K562 (cell line): ENCODE results near the gene DBP. TPM values are rescaled to one million over a fixed set of nuclear protein-coding genes. Genes with fewer than 3 reads are reported as not detected.

Experiments
- ATAC-seq: fragments of 200-7000 bp; cut with Tn5 transposase; 3 replicates; pipeline ENCODE4 v1.9.1; 2020; ENCODE audit warnings: moderate library complexity
- BruUV-seq: library from RNA; stranded (reverse); fragments of 400-500 nt; replicated peaks from 2 replicates; lab custom pipeline; 2021; lab: Mats Ljungman, UMichigan
- CTCF ChIA-PET: fragments of 300-600 bp; formaldehyde crosslinking; extraction: SDS; loops from one replicate; lab custom pipeline; 2021; ENCODE audit warnings: low intra/inter-chr PET ratio; lab: Yijun Ruan, JAX
- POLR2A ChIA-PET: fragments of 300-600, 350-650 bp; sonication (Branson Sonifier 250); formaldehyde crosslinking; extraction: SDS; loops from one replicate; lab custom pipeline; 2021; ENCODE audit warnings: antibody characterized with exemption, inconsistent platforms; lab: Yijun Ruan, JAX
- DNase-seq, 4 experiments: peaks; one replicate each; pipeline versions ENCODE4 v3.0.0 to v3.0.0-alpha.2; 2011 to 2018; ENCODE audit warnings: low spot score in 3 of 4, mixed read lengths in 3 of 4; ENCODE audit errors: extremely low read depth in 1 of 4
- FAIRE-seq: peaks from 2 replicates; lab custom pipeline; 2011; peaks lifted over from hg19 to GRCh38; lab: Jason Lieb, UNC
- H2AFZ ChIP-seq: 2 replicates; pipeline ENCODE4 v1.6.0; 2011; ENCODE audit warnings: low read depth, low read length, control low read depth, inconsistent platforms
- H3K27ac ChIP-seq: fragments of 200-600 bp; 3 replicates; pipeline ENCODE4 v1.8.0; 2011; ENCODE audit warnings: low read depth, mild to moderate bottlenecking, control low read depth, inconsistent platforms, low read length, moderate library complexity, mixed read lengths; ENCODE audit errors: extremely low read depth
- H3K27me3 ChIP-seq, 2 experiments: fragments of 300-600 bp in 1 of 2; 2 replicates in 1 of 2; 3 replicates in 1 of 2; pipeline versions ENCODE4 v1.6.0 to v1.8.0; 2011; ENCODE audit warnings: inconsistent platforms in 2 of 2, low read length in 2 of 2, mild to moderate bottlenecking in 1 of 2, mixed read lengths in 1 of 2, moderate library complexity in 1 of 2; ENCODE audit not compliant: control insufficient read depth in 2 of 2, insufficient read depth in 2 of 2
- H3K36me3 ChIP-seq: fragments of 300-600 bp; 3 replicates; pipeline ENCODE4 v1.8.0; 2011; ENCODE audit warnings: mild to moderate bottlenecking, low read length, inconsistent platforms; ENCODE audit not compliant: control insufficient read depth, insufficient read depth
- H3K4me1 ChIP-seq, 2 experiments: fragments of 200-600 bp in 1 of 2; replicated peaks in 1 of 2; 2 replicates in 1 of 2; 3 replicates in 1 of 2; pipeline versions ENCODE4 v1.5.1 to v1.8.0; 2011; ENCODE audit warnings: inconsistent platforms in 2 of 2, low read length in 2 of 2, mild to moderate bottlenecking in 1 of 2, mixed read lengths in 1 of 2, moderate library complexity in 1 of 2; ENCODE audit not compliant: control insufficient read depth in 2 of 2, insufficient read depth in 2 of 2
- H3K4me2 ChIP-seq: 2 replicates; pipeline ENCODE4 v1.6.1; 2011; ENCODE audit warnings: low read length, control low read depth, inconsistent platforms, mixed read lengths; ENCODE audit not compliant: insufficient read depth
- H3K4me3 ChIP-seq: fragments of 200-600 bp; sonication (generic), shearing (Covaris generic); 2 replicates; pipeline ENCODE4 v1.5.1; 2016; ENCODE audit warnings: control low read depth, inconsistent platforms
- H3K79me2 ChIP-seq: fragments of 200-600 bp; 3 replicates; pipeline ENCODE4 v1.8.0; 2011; ENCODE audit warnings: low read length, inconsistent platforms; ENCODE audit not compliant: control insufficient read depth, insufficient read depth
- H3K9ac ChIP-seq, 2 experiments: 2 replicates each; pipeline versions ENCODE4 v1.6.0 to v1.6.1; 2011; ENCODE audit warnings: low read depth in 2 of 2, low read length in 2 of 2, control low read depth in 1 of 2, inconsistent platforms in 1 of 2, mild to moderate bottlenecking in 1 of 2, mixed read lengths in 1 of 2; ENCODE audit not compliant: insufficient read depth in 1 of 2
- H3K9me1 ChIP-seq: one replicate; pipeline ENCODE4 v1.6.0; 2011; ENCODE audit warnings: inconsistent platforms, mild to moderate bottlenecking, low read length, moderate library complexity; ENCODE audit not compliant: control insufficient read depth, insufficient read depth
- H3K9me3 ChIP-seq: replicated peaks from 2 replicates; pipeline ENCODE4 v1.5.1; 2011; ENCODE audit warnings: low read depth, low read length, inconsistent platforms; ENCODE audit not compliant: control insufficient read depth, insufficient read depth
- H4K20me1 ChIP-seq: replicated peaks from 2 replicates; pipeline ENCODE4 v1.6.1; 2011; ENCODE audit warnings: low read length, inconsistent platforms, mixed read lengths; ENCODE audit not compliant: control insufficient read depth, insufficient read depth
- ATF1 ChIP-seq, 2 experiments: fragments of 450-650 bp in 1 of 2; IDR thresholded peaks; 2 replicates each; pipeline ENCODE4 v1.6.1; 2016; ENCODE audit warnings: missing compliant biosample characterization in 1 of 2, missing genetic modification characterization in 1 of 2
- BCOR ChIP-seq: fragments of 450-650 bp; IDR thresholded peaks from 2 replicates; pipeline ENCODE4 v1.6.1; 2016
- BRF2 ChIP-seq: IDR thresholded peaks from 3 replicates; pipeline ENCODE4 v1.6.1; 2011; ENCODE audit warnings: borderline replicate concordance, mild to moderate bottlenecking; ENCODE audit not compliant: insufficient read length, insufficient read depth
- MAFK ChIP-seq: IDR thresholded peaks from 2 replicates; pipeline ENCODE4 v1.6.1; 2011; ENCODE audit warnings: low read length, improper control_type of control experiment
- MED1 ChIP-seq: sonication (generic); formaldehyde crosslinking; IDR thresholded peaks from 2 replicates; pipeline ENCODE4 v1.8.1; 2023; ENCODE audit warnings: missing genetic modification reagents, borderline replicate concordance
- MYBL2 ChIP-seq, 2 experiments: fragments of 450-650 bp in 1 of 2; sonication (generic) in 1 of 2; formaldehyde crosslinking in 1 of 2; IDR thresholded peaks; 2 replicates each; pipeline versions ENCODE4 v1.6.1 to v1.8.1; 2017 to 2022; ENCODE audit warnings: borderline replicate concordance in 1 of 2, inconsistent platforms in 1 of 2, low read depth in 1 of 2, mild to moderate bottlenecking in 1 of 2, missing genetic modification reagents in 1 of 2, moderate library complexity in 1 of 2
- RBM25 ChIP-seq: fragments of 200-400 bp; formaldehyde crosslinking; IDR thresholded peaks from 2 replicates; pipeline ENCODE4 v1.6.1; 2018; ENCODE audit warnings: low read length, low read depth, moderate library complexity; ENCODE audit not compliant: severe bottlenecking
- USF1 ChIP-seq: sonication (generic); formaldehyde crosslinking; IDR thresholded peaks from 2 replicates; pipeline ENCODE4 v1.9.0; 2022; ENCODE audit warnings: mild to moderate bottlenecking, missing genetic modification reagents
- ZNF121 ChIP-seq: sonication (generic); formaldehyde crosslinking; conservative IDR thresholded peaks from 2 replicates; pipeline ENCODE4 v1.8.0; 2022; ENCODE audit warnings: missing genetic modification reagents
- ZNF23 ChIP-seq: fragments of 250-450 bp; sonication (Bioruptor Pico); IDR thresholded peaks from 2 replicates; pipeline ENCODE4 v1.4.0; 2020; ENCODE audit warnings: mild to moderate bottlenecking
- ZNF398 ChIP-seq: fragments of 250-450 bp; sonication (Bioruptor Pico); IDR thresholded peaks from 2 replicates; pipeline ENCODE4 v1.8.0; 2021; ENCODE audit warnings: moderate library complexity, mild to moderate bottlenecking, inconsistent platforms
- ZNF589 ChIP-seq: fragments of 200-800 bp; sonication (Bioruptor generic); IDR thresholded peaks from 2 replicates; pipeline ENCODE4 v1.6.1; 2016; ENCODE audit warnings: low read depth, missing genetic modification characterization, missing compliant biosample characterization
- ZSCAN32 ChIP-seq: fragments of 450-650 bp; formaldehyde crosslinking; IDR thresholded peaks from 2 replicates; pipeline ENCODE4 v1.4.0; 2020; ENCODE audit warnings: mild to moderate bottlenecking, moderate library complexity
- WGBS: fragments of 100-300 bp; shearing (Covaris generic); methylation state at CpG from one replicate; pipeline ENCODE4 v1.1.6; 2016; ENCODE audit warnings: low coverage, mixed read lengths; ENCODE audit not compliant: insufficient coverage; ENCODE audit errors: missing lambda C conversion rate; 5-methylcytosine and 5-hydroxymethylcytosine counted together
- in situ Hi-C: fragments of 300-500 bp; cut with MboI; formaldehyde crosslinking; loops from 4 replicates; pipeline ENCODE4 v1.15.0; 2018; ENCODE audit warnings: inconsistent platforms, mixed read lengths
- intact Hi-C: fragments of 100-400 bp; cut with micrococcal nuclease; formaldehyde crosslinking; loops from 2 replicates; pipeline ENCODE4 v1.14.2; 2022
- polyA plus RNA-seq, 8 experiments: library from polyadenylated mRNA; depleted of rRNA in 4 of 8; stranded (reverse) in 5 of 8; unstranded in 3 of 8; fragments of >200 nt; fragmentation: Nextera tagmentation in 2 of 8; fragmentation: Illumina TruSeq in 1 of 8; extraction: Ambion mirVana in 2 of 8; extraction: Trizol in 1 of 8; gene quantifications; 2 replicates each; pipeline versions ENCODE4 v1.2.1 to v1.2.3, GENCODE V29; 2011 to 2014; ENCODE audit warnings: inconsistent platforms in 1 of 8, missing spikeins in 1 of 8
- total RNA-seq, 7 experiments: library from RNA; depleted of rRNA in 6 of 7; stranded (reverse); fragments of >200 nt in 6 of 7; fragmentation: Illumina TruSeq in 2 of 7; extraction: Trizol in 2 of 7; gene quantifications; 2 replicates each; pipeline versions ENCODE4 v1.2.1 to v1.2.3, GENCODE V29; 2011 to 2021; ENCODE audit warnings: low replicate concordance in 1 of 7

The DBP gene
- total and polyA plus RNA-seq, 9 of the 15 experiments (the other 6 are each of a cell fraction or from before 2014, with no cell fraction given) = 0.25 to 5.5 (median 1.8) TPM

GRCh38 chr19:48642862-48643261, 5.7 kb upstream of the DBP start:
- in situ Hi-C loops = loop anchor here (5.0 to 10.0 kb wide), 2 partner anchors 194 to 332 kb away; partner anchors contain the start of gene HSD17B14

More at GRCh38 chr19:48642862-48643261, 5.7 kb upstream of the DBP start:
- no peak overlapping the region for H3K9ac ChIP-seq
- no peaks in the 10 kb centered on the region for H3K9me1 ChIP-seq
- no peaks in the 10 kb centered on the region for H3K36me3 ChIP-seq
- WGBS = 84% methylated on average over 5 of the region's 5 CpGs
- H3K27ac ChIP-seq = no peak overlapping the region
- TF ChIP-seq MYBL2 (IDR thresholded peaks at IDR 0.05; ENCODE audit: low read depth) (no peak), MYBL2 (CRISPR knock-in tag; IDR thresholded peaks at IDR 0.05; ENCODE audit: borderline replicate concordance) (no peak), ZNF589 (CRISPR knock-in tag) (no peak), MAFK (no peak), USF1 (CRISPR knock-in tag) (no peak), RBM25 (peak; percentile 78), BRF2 (no peak), ZSCAN32 (no peak), ZNF398 (CRISPR knock-in tag) (no peak), MED1 (CRISPR knock-in tag) (no peak), BCOR (0 out of 2 replicates have a peak, but pooled peaks have one; percentile 33), ATF1 (CRISPR knock-in tag; IDR thresholded peaks at IDR 0.05) (no peak), ATF1 (tag; IDR thresholded peaks at IDR 0.05) (no peak), ZNF23 (CRISPR knock-in tag) (no peak), ZNF121 (peak; percentile 88)
- TF ChIP-seq, all 486 proteins: peak for 3
- H3K4me2 ChIP-seq = no peak overlapping the region
- peaks cover 28 to 54% of the 10 kb centered on the region in 2 experiments for H3K4me1 ChIP-seq
- DNase-seq = no peak
- POLR2A ChIA-PET = interaction anchor here (1.2 kb wide), 1 partner anchor 10 kb away, joined by 4 read pairs; no protein-coding TSS in a partner anchor
- no peaks in the 10 kb centered on the region for H3K27me3 ChIP-seq
- no TSS peak for BruUV-seq
- no peak for ATAC-seq
- CTCF ChIA-PET = no interaction called here
- FAIRE-seq = no peak
- intact Hi-C loops = no loop called here
- no peak overlapping the region for H2AFZ ChIP-seq
- H3K79me2 ChIP-seq = peaks cover 18% of the 10 kb centered on the region; the same call in 2 of the 3 replicates
- 0 out of 2 replicates have a peak, but pooled peaks cover 4% of the 10 kb centered on the region for H4K20me1 ChIP-seq
- no peaks in the 10 kb centered on the region for H3K9me3 ChIP-seq
- no peak overlapping the region for H3K4me3 ChIP-seq
